PC-9 (cell line): ENCODE data around the gene TOGARAM2.

Experiments used
- EZH2 ChIP-seq: fragments of 200-600 bp; sonication (generic); IDR thresholded peaks from 2 replicates; pipeline ENCODE4 v1.8.0; 2017; ENCODE audit warnings: antibody characterized with exemption, low read depth
- TF ChIP-seq, protein P1 (sequence below): fragments of 200-600 bp; sonication (generic); conservative IDR thresholded peaks from 2 replicates; pipeline ENCODE4 v1.6.1; 2017; ENCODE audit warnings: mixed run types, antibody characterized with exemption, mild to moderate bottlenecking, moderate library complexity

GRCh38 chr2:29000956-29001355 is 19.9 kb downstream of the TOGARAM2 start:
- TF ChIP-seq, protein P1, sequence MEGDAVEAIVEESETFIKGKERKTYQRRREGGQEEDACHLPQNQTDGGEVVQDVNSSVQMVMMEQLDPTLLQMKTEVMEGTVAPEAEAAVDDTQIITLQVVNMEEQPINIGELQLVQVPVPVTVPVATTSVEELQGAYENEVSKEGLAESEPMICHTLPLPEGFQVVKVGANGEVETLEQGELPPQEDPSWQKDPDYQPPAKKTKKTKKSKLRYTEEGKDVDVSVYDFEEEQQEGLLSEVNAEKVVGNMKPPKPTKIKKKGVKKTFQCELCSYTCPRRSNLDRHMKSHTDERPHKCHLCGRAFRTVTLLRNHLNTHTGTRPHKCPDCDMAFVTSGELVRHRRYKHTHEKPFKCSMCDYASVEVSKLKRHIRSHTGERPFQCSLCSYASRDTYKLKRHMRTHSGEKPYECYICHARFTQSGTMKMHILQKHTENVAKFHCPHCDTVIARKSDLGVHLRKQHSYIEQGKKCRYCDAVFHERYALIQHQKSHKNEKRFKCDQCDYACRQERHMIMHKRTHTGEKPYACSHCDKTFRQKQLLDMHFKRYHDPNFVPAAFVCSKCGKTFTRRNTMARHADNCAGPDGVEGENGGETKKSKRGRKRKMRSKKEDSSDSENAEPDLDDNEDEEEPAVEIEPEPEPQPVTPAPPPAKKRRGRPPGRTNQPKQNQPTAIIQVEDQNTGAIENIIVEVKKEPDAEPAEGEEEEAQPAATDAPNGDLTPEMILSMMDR = no peak
- no peak for TF ChIP-seq EZH2
